Adrenal gland (tissue), 5 donors: ENCODE data around the gene KCNMB1.

Experiments used
- POLR2A ChIP-seq, 2 donors: fragments of 450-650 bp; IDR thresholded peaks; one replicate each; pipeline ENCODE4 v1.6.1; 2017; ENCODE audit warnings: antibody characterized with exemption in 2 of 2, mild to moderate bottlenecking in 2 of 2, moderate library complexity in 1 of 2
- TF ChIP-seq, protein P1 (sequence below), 6 experiments: fragments of 450-650 bp in 4 of 6; fragments of 200-600 bp in 2 of 6; sonication (generic) in 1 of 6; IDR thresholded peaks; 1 replicate in 5 of 6; 2 replicates in 1 of 6; pipeline versions ENCODE4 v1.5.1 to v1.8.0; 2016 to 2021; ENCODE audit warnings: antibody characterized with exemption in 6 of 6, mild to moderate bottlenecking in 2 of 6, moderate library complexity in 1 of 6
- donor health status: DM: no; HTN: no; CAD: no.

DNA sequence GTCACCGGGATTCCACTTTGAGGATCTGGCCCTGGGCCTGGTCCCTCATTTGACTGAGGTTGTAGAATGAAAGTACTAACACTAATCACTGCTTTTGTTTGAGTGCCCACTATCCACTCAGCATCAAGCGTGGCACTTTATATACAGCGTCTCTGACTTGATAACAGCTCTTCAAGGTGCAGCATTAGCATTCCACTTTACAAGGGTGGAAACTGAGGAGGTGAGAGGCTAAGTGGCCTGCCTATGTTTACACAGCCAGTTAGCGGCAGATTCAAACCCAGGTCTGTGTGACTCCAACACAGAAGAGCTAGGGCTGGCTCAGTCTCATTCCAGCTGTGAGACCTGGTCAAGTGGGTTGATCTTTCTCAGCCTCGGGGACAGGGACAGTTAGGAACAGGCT lies 5.9 kb downstream of the KCNMB1 start:
- TF ChIP-seq, protein P1, sequence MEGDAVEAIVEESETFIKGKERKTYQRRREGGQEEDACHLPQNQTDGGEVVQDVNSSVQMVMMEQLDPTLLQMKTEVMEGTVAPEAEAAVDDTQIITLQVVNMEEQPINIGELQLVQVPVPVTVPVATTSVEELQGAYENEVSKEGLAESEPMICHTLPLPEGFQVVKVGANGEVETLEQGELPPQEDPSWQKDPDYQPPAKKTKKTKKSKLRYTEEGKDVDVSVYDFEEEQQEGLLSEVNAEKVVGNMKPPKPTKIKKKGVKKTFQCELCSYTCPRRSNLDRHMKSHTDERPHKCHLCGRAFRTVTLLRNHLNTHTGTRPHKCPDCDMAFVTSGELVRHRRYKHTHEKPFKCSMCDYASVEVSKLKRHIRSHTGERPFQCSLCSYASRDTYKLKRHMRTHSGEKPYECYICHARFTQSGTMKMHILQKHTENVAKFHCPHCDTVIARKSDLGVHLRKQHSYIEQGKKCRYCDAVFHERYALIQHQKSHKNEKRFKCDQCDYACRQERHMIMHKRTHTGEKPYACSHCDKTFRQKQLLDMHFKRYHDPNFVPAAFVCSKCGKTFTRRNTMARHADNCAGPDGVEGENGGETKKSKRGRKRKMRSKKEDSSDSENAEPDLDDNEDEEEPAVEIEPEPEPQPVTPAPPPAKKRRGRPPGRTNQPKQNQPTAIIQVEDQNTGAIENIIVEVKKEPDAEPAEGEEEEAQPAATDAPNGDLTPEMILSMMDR (IDR thresholded peaks at IDR 0.05), result no peak
- no peak for TF ChIP-seq POLR2A (IDR thresholded peaks at IDR 0.05)
